ENCODE results near the gene MYH6. TPM values are rescaled to one million over a fixed set of nuclear protein-coding genes. Genes with fewer than 3 reads are reported as not detected.

The MYH6 gene
- total and polyA plus RNA-seq, 2 donors (not counting 3 experiments of a cell fraction or from before 2014, with no cell fraction given): not detected

GRCh38 chr14:23358042-23358441 is 50.0 kb downstream of the MYH6 start:
- no peak overlapping the region for H3K27ac ChIP-seq (ENCODE audit: insufficient read depth, low read depth, low read length)
- H3K9me3 ChIP-seq (replicated peaks; ENCODE audit: control insufficient read depth, insufficient read depth, low read length): no peaks in the 10 kb centered on the region
- intact Hi-C loops (cut with micrococcal nuclease): no loop called here
- H3K79me2 ChIP-seq (ENCODE audit: control insufficient read depth, insufficient read depth, low read length): no peaks in the 10 kb centered on the region
- H3K4me1 ChIP-seq (ENCODE audit: control insufficient read depth, extremely low read depth, insufficient read depth, low read length): no peaks in the 10 kb centered on the region
- no peaks in the 10 kb centered on the region for H3K36me3 ChIP-seq (ENCODE audit: control insufficient read depth in 2 of 2, extremely low read depth in 1 of 2, insufficient read depth in 2 of 2, low read length in 2 of 2)
- dilution Hi-C loops (cut with MboI; ENCODE audit: extremely low pct_ligation_motif_present, low sequenced_read_pairs): no loop called here
- TF ChIP-seq MYC (IDR thresholded peaks at IDR 0.05; ENCODE audit: low read depth, low read length): no peak
- no peak for TF ChIP-seq JUN (IDR thresholded peaks at IDR 0.05; ENCODE audit: borderline replicate concordance, insufficient read depth, insufficient read length, low read depth)
- TF ChIP-seq POLR2A (IDR thresholded peaks at IDR 0.05; ENCODE audit: low read depth, low read length): no peak
- no peak for TF ChIP-seq FOS (IDR thresholded peaks at IDR 0.05; ENCODE audit: borderline replicate concordance, insufficient read depth, low read length)
- no peak for TF ChIP-seq POLR2AphosphoS5 (IDR thresholded peaks at IDR 0.05; ENCODE audit: insufficient read depth, low read depth, low read length)
- no peak for TF ChIP-seq CTCF (IDR thresholded peaks at IDR 0.05; ENCODE audit: extremely low read depth in 1 of 2, insufficient read depth in 1 of 2, low read depth in 1 of 2, low read length in 2 of 2)
- TF ChIP-seq EZH2 (IDR thresholded peaks at IDR 0.05; ENCODE audit: borderline replicate concordance, low read depth, low read length, severe bottlenecking): no peak
- no peak for TF ChIP-seq MAX (IDR thresholded peaks at IDR 0.05; ENCODE audit: insufficient read depth, insufficient read length)
- TF ChIP-seq GATA2 (IDR thresholded peaks at IDR 0.05; ENCODE audit: insufficient read depth, insufficient read length, low read depth, low read length): no peak
- no TSS peak for BruUV-seq (replicated peaks)
- no peaks in the 10 kb centered on the region for H3K9me1 ChIP-seq (replicated peaks; ENCODE audit: control insufficient read depth, extremely low read depth, insufficient read depth, low read length)
- H2AFZ ChIP-seq (ENCODE audit: low read depth, low read length): no peak overlapping the region
- no peak overlapping the region for H3K9ac ChIP-seq (replicated peaks; ENCODE audit: extremely low read depth, insufficient read depth, low read length)
- ChIA-PET CTCF (interaction anchor here (1.3 kb wide), 1 partner anchor 12 kb away, joined by 4 read pairs; no protein-coding TSS in a partner anchor), POLR2A (no interaction called here)
- DNase-seq (ENCODE audit: low read depth, low spot score) (no peak), FAIRE-seq (no peak)
- H3K27me3 ChIP-seq (ENCODE audit: control insufficient read depth in 2 of 2, insufficient read depth in 2 of 2, low read length in 2 of 2): peaks cover 10 to 21% of the 10 kb centered on the region in 2 experiments
- H3K4me3 ChIP-seq (replicated peaks in 1 of 3; ENCODE audit: insufficient read depth in 1 of 3, low read depth in 1 of 3, low read length in 3 of 3): no peak overlapping the region
- no peaks in the 10 kb centered on the region for H4K20me1 ChIP-seq (replicated peaks; ENCODE audit: control insufficient read depth, extremely low read depth, insufficient read depth, low read length)
- H3K4me2 ChIP-seq (ENCODE audit: insufficient read depth, low read length): no peak overlapping the region

All from endothelial cell of umbilical vein (primary cell).